HepG2 (cell line): ENCODE results near the gene GDF11. TPM values are rescaled to one million over a fixed set of nuclear protein-coding genes. Genes with fewer than 3 reads are reported as not detected.
A peak's percentile ranks its signal among the peaks of the same experiment; 100 is the strongest.

Experiments
- MEIS2 ChIP-seq: sonication (generic); formaldehyde crosslinking; IDR thresholded peaks from 2 replicates; pipeline ENCODE4 v1.9.0; 2021; ENCODE audit warnings: mild to moderate bottlenecking, missing genetic modification reagents
- NFYB ChIP-seq: sonication (generic); formaldehyde crosslinking; IDR thresholded peaks from 2 replicates; pipeline ENCODE4 v1.4.0; 2020; ENCODE audit warnings: missing genetic modification reagents
- NR2C2 ChIP-seq: sonication (generic); formaldehyde crosslinking; IDR thresholded peaks from 2 replicates; pipeline ENCODE4 v1.4.0; 2020; ENCODE audit warnings: missing genetic modification reagents, mild to moderate bottlenecking, moderate library complexity, borderline replicate concordance
- SCMH1 ChIP-seq: sonication (generic); formaldehyde crosslinking; IDR thresholded peaks from 2 replicates; pipeline ENCODE4 v1.9.0; 2021; ENCODE audit warnings: missing genetic modification reagents, mild to moderate bottlenecking, borderline replicate concordance
- SMC3 ChIP-seq: IDR thresholded peaks from 2 replicates; pipeline ENCODE4 v1.6.1; 2011; ENCODE audit warnings: low read length, improper control_type of control experiment
- SP140L ChIP-seq: sonication (generic); formaldehyde crosslinking; IDR thresholded peaks from 2 replicates; pipeline ENCODE4 v1.4.0; 2020; ENCODE audit warnings: missing genetic modification reagents, borderline replicate concordance
- ZNF331 ChIP-seq: sonication (generic); formaldehyde crosslinking; IDR thresholded peaks from 2 replicates; pipeline ENCODE4 v1.4.0; 2020; ENCODE audit warnings: missing genetic modification reagents
- ZNF547 ChIP-seq: sonication (generic); formaldehyde crosslinking; IDR thresholded peaks from 2 replicates; pipeline ENCODE4 v1.5.1; 2020; ENCODE audit warnings: mild to moderate bottlenecking, missing genetic modification reagents
- ZNF839 ChIP-seq: sonication (generic); formaldehyde crosslinking; IDR thresholded peaks from 2 replicates; pipeline ENCODE4 v1.4.0; 2020; ENCODE audit warnings: missing genetic modification reagents, mild to moderate bottlenecking, borderline replicate concordance
- polyA plus RNA-seq, 8 experiments: library from polyadenylated mRNA; depleted of rRNA in 3 of 8; stranded (reverse) in 7 of 8; unstranded in 1 of 8; fragments of >200 nt; fragmentation: Illumina TruSeq in 4 of 8; extraction: Trizol in 4 of 8; gene quantifications; 2 replicates each; pipeline versions ENCODE4 v1.2.1 to v1.2.3, GENCODE V29; 2011 to 2016; ENCODE audit warnings: low read depth in 4 of 8, missing spikeins in 1 of 8, mixed read lengths in 1 of 8; ENCODE audit not compliant: insufficient read depth in 1 of 8
- total RNA-seq, 5 experiments: library from RNA; depleted of rRNA; stranded (reverse); fragments of >200 nt; fragmentation: Illumina TruSeq; extraction: Trizol; gene quantifications; 2 replicates each; pipeline ENCODE4 v1.2.3, GENCODE V29; 2016; ENCODE audit warnings: low read depth in 1 of 5
- TF ChIP-seq, protein P1 (sequence below): sonication (generic); formaldehyde crosslinking; IDR thresholded peaks from 2 replicates; pipeline ENCODE4 v1.5.1; 2020; ENCODE audit warnings: mild to moderate bottlenecking, missing genetic modification reagents, moderate library complexity
- TF ChIP-seq, protein P2 (sequence below): sonication (generic); formaldehyde crosslinking; conservative IDR thresholded peaks from 2 replicates; pipeline ENCODE4 v1.4.0; 2020; ENCODE audit warnings: mild to moderate bottlenecking, missing genetic modification reagents, moderate library complexity
- TF ChIP-seq, protein P3 (sequence below): sonication (generic); formaldehyde crosslinking; IDR thresholded peaks from 2 replicates; pipeline ENCODE4; 2020; ENCODE audit warnings: missing genetic modification reagents, mild to moderate bottlenecking, borderline replicate concordance
- TF ChIP-seq, protein P4 (sequence below): sonication (generic); formaldehyde crosslinking; IDR thresholded peaks from 2 replicates; pipeline ENCODE4 v1.4.0; 2020; ENCODE audit warnings: missing genetic modification reagents

GDF11 gene
- total and polyA plus RNA-seq, 2 of the 13 experiments (the other 11 are each of a cell fraction or from before 2014, with no cell fraction given), result 0.63 to 1.5 TPM

DNA sequence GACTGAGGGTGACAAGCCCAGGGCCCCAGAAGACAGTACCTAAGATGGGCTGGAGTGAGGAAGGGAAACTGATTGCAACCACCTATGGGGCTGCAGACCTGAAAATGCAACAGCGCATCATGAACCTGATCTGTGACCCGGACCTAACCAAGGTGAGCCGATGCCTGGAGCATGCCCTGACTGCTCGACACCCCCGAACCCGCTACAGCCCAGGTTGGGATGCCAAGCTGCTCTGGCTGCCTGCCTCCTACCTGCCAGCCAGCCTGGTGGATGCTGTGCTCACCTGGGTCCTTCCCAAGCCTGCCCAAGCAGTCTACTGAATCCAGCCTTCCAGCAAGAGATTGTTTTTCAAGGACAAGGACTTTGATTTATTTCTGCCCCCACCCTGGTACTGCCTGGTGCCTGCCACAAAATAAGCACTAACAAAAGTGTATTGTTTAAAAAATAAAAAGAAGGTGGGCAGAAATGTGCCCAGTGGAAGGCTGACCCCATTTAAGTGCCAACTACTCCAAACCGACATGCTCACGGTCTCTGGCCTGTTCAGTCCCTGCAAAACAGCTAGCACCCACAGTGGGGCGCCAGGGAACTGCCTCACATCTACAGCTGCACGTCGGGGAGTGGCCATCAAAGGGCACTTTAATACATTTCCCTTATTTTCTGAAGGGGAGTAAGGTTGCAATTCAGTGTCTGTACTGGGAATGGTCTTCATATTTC, 18.5 kb upstream of the GDF11 start (continued):
- TF ChIP-seq, protein P1, sequence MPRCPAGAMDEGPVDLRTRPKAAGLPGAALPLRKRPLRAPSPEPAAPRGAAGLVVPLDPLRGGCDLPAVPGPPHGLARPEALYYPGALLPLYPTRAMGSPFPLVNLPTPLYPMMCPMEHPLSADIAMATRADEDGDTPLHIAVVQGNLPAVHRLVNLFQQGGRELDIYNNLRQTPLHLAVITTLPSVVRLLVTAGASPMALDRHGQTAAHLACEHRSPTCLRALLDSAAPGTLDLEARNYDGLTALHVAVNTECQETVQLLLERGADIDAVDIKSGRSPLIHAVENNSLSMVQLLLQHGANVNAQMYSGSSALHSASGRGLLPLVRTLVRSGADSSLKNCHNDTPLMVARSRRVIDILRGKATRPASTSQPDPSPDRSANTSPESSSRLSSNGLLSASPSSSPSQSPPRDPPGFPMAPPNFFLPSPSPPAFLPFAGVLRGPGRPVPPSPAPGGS, result no peak
- TF ChIP-seq, protein P2, sequence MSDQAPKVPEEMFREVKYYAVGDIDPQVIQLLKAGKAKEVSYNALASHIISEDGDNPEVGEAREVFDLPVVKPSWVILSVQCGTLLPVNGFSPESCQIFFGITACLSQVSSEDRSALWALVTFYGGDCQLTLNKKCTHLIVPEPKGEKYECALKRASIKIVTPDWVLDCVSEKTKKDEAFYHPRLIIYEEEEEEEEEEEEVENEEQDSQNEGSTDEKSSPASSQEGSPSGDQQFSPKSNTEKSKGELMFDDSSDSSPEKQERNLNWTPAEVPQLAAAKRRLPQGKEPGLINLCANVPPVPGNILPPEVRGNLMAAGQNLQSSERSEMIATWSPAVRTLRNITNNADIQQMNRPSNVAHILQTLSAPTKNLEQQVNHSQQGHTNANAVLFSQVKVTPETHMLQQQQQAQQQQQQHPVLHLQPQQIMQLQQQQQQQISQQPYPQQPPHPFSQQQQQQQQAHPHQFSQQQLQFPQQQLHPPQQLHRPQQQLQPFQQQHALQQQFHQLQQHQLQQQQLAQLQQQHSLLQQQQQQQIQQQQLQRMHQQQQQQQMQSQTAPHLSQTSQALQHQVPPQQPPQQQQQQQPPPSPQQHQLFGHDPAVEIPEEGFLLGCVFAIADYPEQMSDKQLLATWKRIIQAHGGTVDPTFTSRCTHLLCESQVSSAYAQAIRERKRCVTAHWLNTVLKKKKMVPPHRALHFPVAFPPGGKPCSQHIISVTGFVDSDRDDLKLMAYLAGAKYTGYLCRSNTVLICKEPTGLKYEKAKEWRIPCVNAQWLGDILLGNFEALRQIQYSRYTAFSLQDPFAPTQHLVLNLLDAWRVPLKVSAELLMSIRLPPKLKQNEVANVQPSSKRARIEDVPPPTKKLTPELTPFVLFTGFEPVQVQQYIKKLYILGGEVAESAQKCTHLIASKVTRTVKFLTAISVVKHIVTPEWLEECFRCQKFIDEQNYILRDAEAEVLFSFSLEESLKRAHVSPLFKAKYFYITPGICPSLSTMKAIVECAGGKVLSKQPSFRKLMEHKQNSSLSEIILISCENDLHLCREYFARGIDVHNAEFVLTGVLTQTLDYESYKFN (CRISPR knock-in tag), result no peak
- TF ChIP-seq ZNF331 (no peak), SCMH1 (CRISPR knock-in tag) (no peak), NFYB (CRISPR knock-in tag) (no peak), SP140L (CRISPR knock-in tag) (no peak), ZNF839 (CRISPR knock-in tag) (no peak), ZNF547 (CRISPR knock-in tag) (no peak), NR2C2 (no peak), MEIS2 (CRISPR knock-in tag) (no peak), SMC3 (peak; percentile 56)
- TF ChIP-seq, protein P3, sequence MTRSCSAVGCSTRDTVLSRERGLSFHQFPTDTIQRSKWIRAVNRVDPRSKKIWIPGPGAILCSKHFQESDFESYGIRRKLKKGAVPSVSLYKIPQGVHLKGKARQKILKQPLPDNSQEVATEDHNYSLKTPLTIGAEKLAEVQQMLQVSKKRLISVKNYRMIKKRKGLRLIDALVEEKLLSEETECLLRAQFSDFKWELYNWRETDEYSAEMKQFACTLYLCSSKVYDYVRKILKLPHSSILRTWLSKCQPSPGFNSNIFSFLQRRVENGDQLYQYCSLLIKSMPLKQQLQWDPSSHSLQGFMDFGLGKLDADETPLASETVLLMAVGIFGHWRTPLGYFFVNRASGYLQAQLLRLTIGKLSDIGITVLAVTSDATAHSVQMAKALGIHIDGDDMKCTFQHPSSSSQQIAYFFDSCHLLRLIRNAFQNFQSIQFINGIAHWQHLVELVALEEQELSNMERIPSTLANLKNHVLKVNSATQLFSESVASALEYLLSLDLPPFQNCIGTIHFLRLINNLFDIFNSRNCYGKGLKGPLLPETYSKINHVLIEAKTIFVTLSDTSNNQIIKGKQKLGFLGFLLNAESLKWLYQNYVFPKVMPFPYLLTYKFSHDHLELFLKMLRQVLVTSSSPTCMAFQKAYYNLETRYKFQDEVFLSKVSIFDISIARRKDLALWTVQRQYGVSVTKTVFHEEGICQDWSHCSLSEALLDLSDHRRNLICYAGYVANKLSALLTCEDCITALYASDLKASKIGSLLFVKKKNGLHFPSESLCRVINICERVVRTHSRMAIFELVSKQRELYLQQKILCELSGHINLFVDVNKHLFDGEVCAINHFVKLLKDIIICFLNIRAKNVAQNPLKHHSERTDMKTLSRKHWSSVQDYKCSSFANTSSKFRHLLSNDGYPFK (CRISPR knock-in tag), result 0 out of 2 replicates have a peak, but pooled peaks have one; percentile 23
- TF ChIP-seq, protein P4, sequence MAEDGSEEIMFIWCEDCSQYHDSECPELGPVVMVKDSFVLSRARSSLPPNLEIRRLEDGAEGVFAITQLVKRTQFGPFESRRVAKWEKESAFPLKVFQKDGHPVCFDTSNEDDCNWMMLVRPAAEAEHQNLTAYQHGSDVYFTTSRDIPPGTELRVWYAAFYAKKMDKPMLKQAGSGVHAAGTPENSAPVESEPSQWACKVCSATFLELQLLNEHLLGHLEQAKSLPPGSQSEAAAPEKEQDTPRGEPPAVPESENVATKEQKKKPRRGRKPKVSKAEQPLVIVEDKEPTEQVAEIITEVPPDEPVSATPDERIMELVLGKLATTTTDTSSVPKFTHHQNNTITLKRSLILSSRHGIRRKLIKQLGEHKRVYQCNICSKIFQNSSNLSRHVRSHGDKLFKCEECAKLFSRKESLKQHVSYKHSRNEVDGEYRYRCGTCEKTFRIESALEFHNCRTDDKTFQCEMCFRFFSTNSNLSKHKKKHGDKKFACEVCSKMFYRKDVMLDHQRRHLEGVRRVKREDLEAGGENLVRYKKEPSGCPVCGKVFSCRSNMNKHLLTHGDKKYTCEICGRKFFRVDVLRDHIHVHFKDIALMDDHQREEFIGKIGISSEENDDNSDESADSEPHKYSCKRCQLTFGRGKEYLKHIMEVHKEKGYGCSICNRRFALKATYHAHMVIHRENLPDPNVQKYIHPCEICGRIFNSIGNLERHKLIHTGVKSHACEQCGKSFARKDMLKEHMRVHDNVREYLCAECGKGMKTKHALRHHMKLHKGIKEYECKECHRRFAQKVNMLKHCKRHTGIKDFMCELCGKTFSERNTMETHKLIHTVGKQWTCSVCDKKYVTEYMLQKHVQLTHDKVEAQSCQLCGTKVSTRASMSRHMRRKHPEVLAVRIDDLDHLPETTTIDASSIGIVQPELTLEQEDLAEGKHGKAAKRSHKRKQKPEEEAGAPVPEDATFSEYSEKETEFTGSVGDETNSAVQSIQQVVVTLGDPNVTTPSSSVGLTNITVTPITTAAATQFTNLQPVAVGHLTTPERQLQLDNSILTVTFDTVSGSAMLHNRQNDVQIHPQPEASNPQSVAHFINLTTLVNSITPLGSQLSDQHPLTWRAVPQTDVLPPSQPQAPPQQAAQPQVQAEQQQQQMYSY (CRISPR knock-in tag), result no peak
